Lower lobe of right lung (tissue), 2 donors: ENCODE data around the gene KAT6B. TPM values are rescaled to one million over a fixed set of nuclear protein-coding genes. Genes with fewer than 3 reads are reported as not detected.

Source experiments
- ATAC-seq, 2 donors: fragments of 200-7000 bp; cut with Tn5 transposase; one replicate each; pipeline ENCODE4 v1.9.1; 2020 to 2022; ENCODE audit warnings: mild to moderate bottlenecking in 2 of 2, moderate library complexity in 2 of 2
- DNase-seq: peaks from one replicate; pipeline ENCODE4 v3.0.0-alpha.2; 2020
- H3K27ac ChIP-seq: fragments of 200-600 bp; one replicate; pipeline ENCODE4 v1.8.0; 2022
- H3K27me3 ChIP-seq: fragments of 200-600 bp; one replicate; pipeline ENCODE4 v1.8.0; 2022; ENCODE audit warnings: low read depth
- H3K36me3 ChIP-seq: fragments of 200-600 bp; one replicate; pipeline ENCODE4 v1.8.0; 2022; ENCODE audit warnings: mild to moderate bottlenecking
- H3K4me1 ChIP-seq: fragments of 200-600 bp; one replicate; pipeline ENCODE4 v1.8.0; 2022
- H3K4me3 ChIP-seq: fragments of 200-600 bp; one replicate; pipeline ENCODE4 v1.8.0; 2022; ENCODE audit warnings: mild to moderate bottlenecking
- H3K9me3 ChIP-seq: fragments of 200-600 bp; one replicate; pipeline ENCODE4 v1.8.0; 2022
- CTCF ChIP-seq: fragments of 200-600 bp; IDR thresholded peaks from one replicate; pipeline ENCODE4 v1.8.0; 2022; ENCODE audit warnings: antibody characterized with exemption, mild to moderate bottlenecking
- intact Hi-C: fragments of 100-400 bp; cut with DNase I; formaldehyde crosslinking; loops from one replicate; pipeline ENCODE4 v1.11.0; 2022
- total RNA-seq: library from RNA; stranded (reverse); fragmentation: NEBNext Ultra II Directional; extraction: Animal tissue kit (Norgen Biotek cat#: 25700); gene quantifications from one replicate; pipeline ENCODE4 v1.2.1, GENCODE V29; 2021
- donor health status: DM: no; HTN: yes; CAD: no; lungs with severe emphysema.

The KAT6B gene
- total RNA-seq, 1 donor from 2014 or later: 46.3 TPM

DNA sequence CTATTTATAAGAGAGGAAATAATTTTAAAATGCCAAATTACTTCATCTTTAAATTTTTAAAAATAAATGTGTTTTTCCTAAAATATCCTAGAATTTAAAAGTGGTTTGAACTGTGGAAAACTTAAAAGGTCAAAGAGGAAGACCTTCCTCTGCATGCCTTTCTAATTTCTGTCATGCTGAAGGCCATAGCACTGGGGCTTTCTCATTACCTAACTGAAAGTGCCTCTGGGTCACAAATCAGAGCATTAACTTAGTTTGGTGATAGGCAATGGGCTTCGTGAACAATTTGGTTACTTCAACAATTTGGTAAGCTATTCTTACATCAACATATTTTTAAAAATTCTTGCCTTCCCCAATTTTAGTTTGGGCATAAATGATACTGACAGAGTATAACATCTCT, 184.8 kb downstream of the KAT6B start:
- Histone ChIP-seq H3K4me1 (peaks cover 26% of the 10 kb centered on the region), H3K27ac (no peak overlapping the region), H3K36me3 (no peaks in the 10 kb centered on the region), H3K27me3 (no peaks in the 10 kb centered on the region), H3K4me3 (no peak overlapping the region), H3K9me3 (no peaks in the 10 kb centered on the region)
- intact Hi-C loops: no loop called here
- ATAC-seq (no peak), DNase-seq (no peak)
- TF ChIP-seq CTCF: no peak

- H3K9me3 ChIP-seq: no peaks in the 10 kb centered on the region
- H3K4me3 ChIP-seq: no peak overlapping the region
- no peak for DNase-seq
- intact Hi-C loops: no loop called here
- no peaks in the 10 kb centered on the region for H3K27me3 ChIP-seq
- TF ChIP-seq CTCF: no peak
- no peaks in the 10 kb centered on the region for H3K36me3 ChIP-seq
- no peak overlapping the region for H3K27ac ChIP-seq
- ATAC-seq: no peak
- H3K4me1 ChIP-seq: peaks cover 26% of the 10 kb centered on the region
Observed at GRCh38 chr10:75012471-75012870, 186.1 kb downstream of the KAT6B start.

DNA sequence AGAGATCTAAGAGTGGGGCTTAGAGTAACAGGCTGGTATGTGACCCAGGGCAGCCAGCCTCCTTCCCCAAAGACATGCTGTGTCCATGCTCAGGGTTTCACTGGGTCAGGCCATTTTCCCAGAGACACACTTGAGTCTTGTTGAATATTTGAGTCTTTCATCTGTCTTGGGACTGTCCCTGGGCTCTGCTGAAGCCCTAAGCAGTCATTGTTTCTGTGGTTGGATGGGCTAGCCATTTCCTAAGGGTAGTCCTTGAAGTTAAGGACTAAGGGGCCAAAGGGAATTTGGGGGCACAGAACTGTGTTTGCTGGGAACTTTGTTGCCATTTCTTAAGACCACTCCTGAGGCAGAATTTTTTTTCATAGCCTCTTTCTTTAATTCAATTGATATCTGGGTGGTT, 186.6 kb downstream of the KAT6B start:
- Histone ChIP-seq H3K27me3 (no peaks in the 10 kb centered on the region), H3K36me3 (no peaks in the 10 kb centered on the region), H3K4me3 (no peak overlapping the region), H3K27ac (no peak overlapping the region), H3K9me3 (no peaks in the 10 kb centered on the region), H3K4me1 (peaks cover 24% of the 10 kb centered on the region)
- DNase-seq (no peak), ATAC-seq (no peak)
- intact Hi-C loops: no loop called here
- TF ChIP-seq CTCF: no peak

GRCh38 chr10:75013522-75013921, 187.1 kb downstream of the KAT6B start:
- no peaks in the 10 kb centered on the region for H3K9me3 ChIP-seq
- peaks cover 20% of the 10 kb centered on the region for H3K4me1 ChIP-seq
- DNase-seq (no peak), ATAC-seq (no peak)
- intact Hi-C loops: no loop called here
- no peaks in the 10 kb centered on the region for H3K27me3 ChIP-seq
- no peak for TF ChIP-seq CTCF
- H3K36me3 ChIP-seq: no peaks in the 10 kb centered on the region
- no peak overlapping the region for H3K27ac ChIP-seq
- H3K4me3 ChIP-seq: no peak overlapping the region

GRCh38 chr10:75014516-75015230, 188.3 kb downstream of the KAT6B start:
- no peaks in the 10 kb centered on the region for H3K9me3 ChIP-seq
- H3K27ac ChIP-seq: no peak overlapping the region
- peaks cover 27% of the 10 kb centered on the region for H3K4me1 ChIP-seq
- TF ChIP-seq CTCF: no peak
- no peak for DNase-seq
- intact Hi-C loops: no loop called here
- H3K27me3 ChIP-seq: no peaks in the 10 kb centered on the region
- no peaks in the 10 kb centered on the region for H3K36me3 ChIP-seq
- no peak overlapping the region for H3K4me3 ChIP-seq
- ATAC-seq: no peak
